LoVo (cell line): ENCODE data around the gene OSBPL10.

ENCODE experiments used
- DNase-seq: peaks from one replicate; pipeline ENCODE4 v3.0.0-alpha.2; 2016; ENCODE audit warnings: low spot score

The OSBPL10 gene

DNA sequence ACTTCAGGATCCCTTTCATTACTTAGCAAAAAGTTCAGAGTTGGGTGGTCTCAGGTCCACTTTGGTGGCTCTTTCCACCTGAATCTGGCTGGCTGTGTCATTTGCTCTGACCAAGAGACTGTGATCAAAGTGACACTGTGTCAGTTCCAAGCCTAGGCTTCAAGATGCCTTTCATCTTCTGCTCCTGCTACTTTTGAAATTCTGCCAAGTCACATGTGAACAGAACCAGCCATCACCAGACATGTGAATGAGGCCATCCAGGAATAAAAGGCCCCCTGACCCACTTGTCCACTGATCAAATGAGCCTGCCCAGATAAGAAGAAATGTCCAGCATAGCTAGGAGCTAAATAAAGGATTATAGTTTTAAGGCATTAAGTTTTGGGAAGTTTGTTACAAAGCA, 132.2 kb downstream of the OSBPL10 start:
- DNase-seq, result no peak

DNA sequence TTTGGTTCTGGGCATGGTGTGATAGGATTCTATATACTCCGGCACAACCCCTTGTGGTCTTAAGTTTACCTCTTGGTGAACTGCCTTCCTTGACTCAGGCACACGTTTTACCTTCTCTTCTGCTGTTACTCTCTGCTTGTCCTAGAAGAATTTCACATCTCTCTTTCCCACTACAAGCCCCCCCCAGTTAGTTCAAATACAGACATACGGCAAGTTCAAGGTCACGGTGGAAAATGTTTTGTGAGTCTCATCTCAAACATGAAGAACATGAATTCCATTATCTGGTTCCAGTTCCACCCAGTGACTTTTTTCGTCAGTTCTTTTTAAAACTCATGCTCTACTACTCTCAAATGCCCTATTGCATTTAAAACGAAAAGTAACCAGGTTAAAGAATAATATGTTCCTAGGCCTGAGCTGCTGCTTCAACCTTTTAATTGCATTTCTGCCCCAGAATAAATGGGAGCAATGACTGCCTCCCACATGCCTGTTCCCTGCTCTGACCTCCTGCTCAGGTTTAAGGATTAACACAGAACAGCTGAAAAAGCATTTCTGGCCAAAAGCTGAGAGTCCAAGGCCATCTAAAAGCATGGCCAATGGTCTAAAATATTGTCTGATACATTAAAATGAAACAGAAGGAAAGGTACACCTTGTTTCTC, 132.8 kb downstream of the OSBPL10 start:
- no peak for DNase-seq

DNA sequence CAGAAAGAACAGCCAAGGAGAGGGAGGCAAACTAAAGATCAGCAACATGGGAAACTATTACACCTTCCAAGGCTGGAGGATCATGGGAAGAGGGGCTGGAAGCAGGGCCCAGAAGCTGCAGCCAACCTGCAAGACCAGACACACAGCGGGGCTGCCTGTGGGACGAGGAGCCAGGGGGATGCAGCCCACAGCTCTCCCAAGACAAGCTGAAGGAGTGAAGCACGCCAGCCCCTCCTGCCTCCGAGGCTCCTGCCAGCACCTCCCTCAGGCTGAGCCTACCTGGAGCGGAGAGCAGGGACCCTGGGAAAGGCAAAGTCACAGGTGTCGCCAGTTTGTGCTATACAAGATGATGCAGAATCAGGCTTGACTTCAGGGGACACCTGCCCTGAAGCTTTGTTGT, 133.3 kb downstream of the OSBPL10 start:
- DNase-seq, result no peak

DNA sequence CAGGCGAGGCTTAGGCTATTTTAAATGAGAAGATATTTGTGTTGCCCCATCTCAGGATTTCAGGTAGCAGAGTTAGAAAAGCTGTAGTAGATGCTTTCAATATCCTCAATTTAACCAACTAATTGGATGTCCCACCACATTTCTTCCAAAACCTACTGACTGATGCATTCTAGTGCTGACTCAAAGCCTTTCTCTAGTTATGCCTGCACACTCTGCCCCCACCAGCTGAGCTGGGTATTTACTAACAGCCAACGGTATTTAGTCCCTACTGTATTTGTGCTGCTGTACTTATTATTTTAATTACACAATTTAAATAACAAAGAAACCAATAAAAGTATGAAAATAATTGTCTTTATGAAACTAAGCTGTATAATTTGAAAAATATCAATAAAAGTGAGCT, 139.5 kb downstream of the OSBPL10 start:
- DNase-seq, result no peak

DNA sequence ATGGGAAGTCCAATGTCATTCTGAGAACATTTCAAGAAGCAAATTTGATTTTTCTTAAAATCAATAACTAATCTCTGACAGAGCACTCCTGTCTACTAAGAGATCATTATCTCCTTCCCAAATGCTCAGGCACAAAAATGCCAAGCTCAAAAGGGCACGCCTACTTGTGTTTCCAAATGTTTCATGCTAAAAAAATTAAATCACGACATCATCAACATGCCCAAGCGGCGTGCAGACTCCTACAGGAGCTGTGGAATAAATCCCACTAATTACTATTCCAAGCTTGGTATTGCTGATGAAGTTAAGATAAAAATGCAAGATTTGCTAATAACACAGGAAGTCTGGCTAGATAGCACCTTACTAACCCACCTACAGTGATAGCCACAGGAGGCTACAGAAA, 140.8 kb downstream of the OSBPL10 start:
- no peak for DNase-seq

DNA sequence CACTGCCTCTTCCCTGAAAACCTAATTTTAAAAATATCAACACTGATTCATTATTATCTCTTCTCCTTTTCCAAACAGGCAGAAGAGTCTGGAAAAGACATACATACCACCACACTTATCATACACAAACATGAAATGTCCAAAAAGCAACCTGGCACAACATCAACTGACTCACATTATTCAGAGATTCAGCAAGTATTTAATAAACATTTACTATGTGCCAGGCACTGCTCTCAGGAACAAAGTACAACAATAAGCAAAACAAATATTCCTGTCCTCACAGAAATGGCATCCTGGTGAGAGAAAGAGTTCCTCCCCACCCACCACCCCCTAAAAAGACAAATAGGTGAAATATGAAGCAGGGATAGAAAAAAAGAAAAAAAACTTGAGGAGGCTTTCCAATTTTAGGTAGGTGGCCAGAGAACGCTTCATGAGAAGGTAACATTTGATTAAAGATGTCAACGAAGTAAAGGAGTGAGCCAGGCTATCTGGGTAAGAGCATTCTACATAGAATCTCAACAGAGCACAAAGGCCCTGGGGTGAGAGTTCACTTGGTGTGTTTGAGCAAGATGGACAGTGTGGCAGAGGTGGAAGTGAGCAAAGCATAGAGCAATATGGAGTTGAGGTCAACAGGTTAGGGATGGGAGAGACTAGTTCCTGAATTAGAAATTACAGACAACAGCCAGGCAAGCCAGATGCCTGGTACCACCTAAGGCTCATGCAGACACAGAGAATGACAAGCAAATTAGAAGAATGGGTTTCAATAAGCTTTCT, 141.7 kb downstream of the OSBPL10 start:
- DNase-seq, result no peak

DNA sequence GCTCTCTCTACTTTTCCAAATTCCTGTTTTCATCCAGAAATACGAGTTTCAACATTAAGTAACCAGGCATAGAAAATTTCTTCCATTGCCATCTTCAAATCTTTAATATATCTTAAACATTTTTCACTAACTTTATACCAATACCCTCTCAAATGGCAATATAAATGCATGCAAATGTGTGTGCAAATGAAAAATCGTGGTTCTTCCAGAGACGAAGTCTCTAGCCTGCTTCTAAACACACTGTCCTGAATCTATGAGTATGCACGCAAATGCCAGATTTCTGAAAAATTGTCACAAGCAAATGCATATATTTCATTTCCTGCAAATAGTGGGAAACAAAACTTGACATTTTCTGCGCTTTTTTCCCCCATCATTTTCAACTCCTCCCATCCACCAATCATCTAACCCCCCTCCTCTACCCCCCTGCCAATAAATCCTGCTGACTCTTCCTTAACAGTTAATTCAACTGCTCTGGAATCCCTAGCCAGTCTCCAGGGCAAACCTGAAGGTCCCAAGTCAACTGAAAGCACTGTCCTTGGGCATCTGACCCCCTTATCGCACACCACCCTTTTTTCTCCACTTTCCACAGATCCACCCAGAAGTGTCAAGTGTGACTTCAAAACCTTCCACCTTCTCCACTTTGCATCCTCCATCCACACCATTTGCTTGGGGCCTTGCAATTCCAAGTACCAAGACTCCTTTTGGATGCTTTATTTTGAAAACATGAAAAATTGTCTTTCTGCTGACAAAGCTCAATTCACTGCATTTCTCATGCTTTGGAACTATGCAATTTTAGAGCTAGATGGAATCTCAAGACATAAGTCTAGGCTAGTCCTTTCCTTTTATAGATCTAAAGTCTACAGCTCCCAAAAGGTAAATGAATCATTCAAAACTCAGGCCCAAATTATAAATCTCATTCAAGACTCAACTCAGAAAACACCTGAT, 144.7 kb downstream of the OSBPL10 start:
- no peak for DNase-seq

DNA sequence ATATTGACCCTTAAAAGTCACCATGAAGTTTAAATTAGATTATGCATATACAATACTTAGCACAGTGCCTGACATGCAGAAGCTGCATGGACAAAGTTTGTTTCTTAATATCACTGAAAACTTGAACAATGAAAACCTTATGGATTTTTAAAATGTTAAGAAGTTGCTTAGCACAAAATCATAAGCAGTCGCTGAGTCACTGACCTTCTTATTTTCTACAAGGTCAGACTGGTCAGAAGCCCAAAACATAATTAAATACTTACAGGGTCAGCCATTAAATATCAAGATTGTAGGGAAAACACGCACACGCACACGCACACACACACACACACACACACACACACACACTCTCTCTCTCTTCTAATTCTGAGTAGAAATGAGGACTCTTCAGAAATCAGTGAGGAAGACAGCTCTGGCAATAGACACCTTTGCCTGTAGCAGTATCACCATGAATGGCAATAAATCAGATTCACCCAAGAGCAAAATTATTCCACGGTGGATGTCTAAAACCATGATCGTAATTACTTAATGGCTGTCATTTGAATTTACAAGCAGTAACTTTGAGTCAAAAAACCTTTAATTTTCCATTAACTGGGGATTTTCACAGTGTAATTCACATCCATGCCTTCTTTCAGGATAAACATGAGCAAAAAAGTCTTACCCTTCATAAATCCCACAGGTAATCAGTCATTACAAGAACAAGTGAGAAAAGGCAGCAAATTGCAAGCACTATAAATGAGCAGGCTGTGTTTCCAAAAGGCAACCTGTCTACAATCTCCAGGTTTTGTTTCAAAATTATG, 147.5 kb downstream of the OSBPL10 start:
- DNase-seq, result no peak

DNA sequence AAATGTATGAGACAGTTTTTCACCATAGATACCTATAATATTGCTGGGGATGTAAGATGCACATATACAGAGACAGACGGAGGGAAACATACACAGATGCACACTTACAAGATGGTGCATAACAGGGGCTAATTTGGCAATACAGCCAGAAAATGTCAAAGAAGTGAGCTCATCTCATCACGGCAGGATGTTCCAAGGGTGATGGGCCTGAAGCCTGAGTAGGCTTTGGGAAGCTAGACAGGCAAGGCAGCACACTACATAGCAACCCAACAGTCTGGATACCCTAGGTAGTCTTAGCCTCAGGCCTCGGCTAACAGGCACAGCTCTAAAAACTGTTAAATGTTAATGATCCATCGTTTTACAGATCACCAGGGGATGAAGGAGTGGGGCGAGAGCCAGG, 148.5 kb downstream of the OSBPL10 start:
- no peak for DNase-seq

DNA sequence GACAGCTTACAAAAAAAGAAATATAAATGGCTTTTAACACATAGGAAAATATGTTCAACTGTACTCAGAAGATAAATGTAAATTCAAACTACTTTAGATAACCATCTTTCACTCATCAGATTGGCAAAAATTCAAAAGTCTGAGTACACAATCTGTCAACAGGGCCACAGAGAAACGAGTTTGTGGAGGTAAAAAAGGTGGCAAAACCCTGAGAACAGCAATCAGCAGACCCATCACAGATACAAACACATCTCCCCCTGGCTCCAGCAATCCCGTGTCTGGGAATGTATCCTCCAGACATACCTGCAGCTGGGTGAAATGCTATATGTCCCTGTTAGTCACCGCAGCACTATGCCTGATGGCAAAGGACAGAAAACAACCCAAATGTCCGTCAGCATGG, 149.5 kb downstream of the OSBPL10 start:
- DNase-seq, result no peak

DNA sequence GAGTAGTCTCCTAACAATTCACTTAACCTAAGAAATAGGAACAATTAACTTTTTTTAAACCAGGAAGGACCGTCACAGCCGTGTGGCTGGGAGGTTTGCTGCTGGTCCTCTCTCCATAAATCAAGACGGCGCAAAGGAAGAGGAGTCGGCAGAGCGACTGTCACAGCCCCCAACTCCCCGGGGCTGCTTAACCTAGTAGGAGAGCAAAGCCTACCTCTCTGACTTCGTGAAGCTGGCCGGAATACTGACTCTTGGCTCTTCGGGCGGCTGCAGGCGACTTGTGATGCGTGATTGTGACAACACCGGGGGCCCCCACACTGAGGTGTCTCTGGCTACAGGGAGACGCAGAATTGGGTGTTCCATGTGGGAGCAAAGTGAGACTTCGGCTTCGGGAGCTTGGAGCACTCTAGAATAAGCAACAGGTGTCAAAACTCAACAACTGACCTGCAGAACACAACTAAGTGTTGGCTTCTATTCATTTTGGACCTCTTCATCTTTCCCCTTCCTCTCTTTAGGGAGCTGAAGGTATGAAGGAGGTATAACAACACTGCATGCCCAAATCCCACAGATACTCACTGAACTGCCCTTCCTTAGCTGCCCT, 151.1 kb downstream of the OSBPL10 start:
- DNase-seq, result no peak

DNA sequence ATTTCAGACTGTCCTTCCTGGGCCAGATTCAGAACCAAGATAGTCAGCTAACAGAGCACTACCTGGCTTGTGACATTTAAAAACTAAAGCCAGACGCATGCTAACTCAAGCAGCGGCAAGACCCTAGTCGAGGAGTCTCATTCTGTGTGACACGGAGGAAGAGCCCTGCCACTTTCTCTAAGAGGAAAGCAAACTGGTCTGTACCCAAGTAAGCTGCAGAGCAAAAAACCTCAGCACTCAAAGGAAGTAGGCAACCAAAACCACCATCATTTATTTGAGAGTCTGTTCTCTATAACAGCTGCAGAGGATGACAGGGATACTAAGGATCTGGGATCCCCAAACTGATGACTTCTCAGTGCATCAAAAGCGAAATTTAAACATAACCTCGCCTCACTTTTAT, 152.1 kb downstream of the OSBPL10 start:
- DNase-seq, result no peak

DNA sequence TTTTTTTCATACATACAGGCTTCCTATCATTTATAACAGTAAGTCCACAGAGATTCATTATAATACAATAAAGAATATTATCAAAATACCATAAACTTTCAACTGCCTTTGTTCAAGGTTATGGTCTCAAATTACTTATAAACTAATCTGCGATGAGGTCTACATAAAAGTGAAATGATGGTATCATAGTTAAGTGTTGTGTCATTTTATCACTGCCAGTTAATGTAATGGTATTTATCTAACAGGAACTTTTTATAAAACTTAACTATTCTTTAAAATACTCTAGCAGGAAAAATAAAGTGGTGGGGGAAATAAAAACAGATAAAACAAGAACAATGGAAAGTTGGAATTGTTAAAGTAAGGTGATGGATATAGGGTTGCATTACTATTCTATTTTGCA, 153.1 kb downstream of the OSBPL10 start:
- no peak for DNase-seq

DNA sequence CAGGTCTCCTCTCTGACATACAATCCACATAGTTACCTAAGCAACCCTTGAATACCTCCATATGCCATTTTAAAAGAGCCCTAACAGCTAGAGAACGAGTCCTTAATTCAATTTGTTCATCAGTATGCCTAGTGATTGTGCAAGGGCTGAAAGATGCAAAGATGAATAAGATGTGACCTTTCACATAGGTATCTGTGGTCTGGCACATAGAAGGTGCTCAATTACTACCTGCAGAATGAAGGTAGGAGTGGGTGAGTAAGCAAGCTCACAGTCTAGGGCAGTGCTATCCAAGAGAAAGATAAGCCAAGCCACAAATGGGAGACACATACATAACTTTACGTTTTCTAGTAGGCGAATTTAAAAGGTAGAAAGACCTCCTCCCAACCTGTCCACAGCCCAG, 157.9 kb downstream of the OSBPL10 start:
- no peak for DNase-seq

DNA sequence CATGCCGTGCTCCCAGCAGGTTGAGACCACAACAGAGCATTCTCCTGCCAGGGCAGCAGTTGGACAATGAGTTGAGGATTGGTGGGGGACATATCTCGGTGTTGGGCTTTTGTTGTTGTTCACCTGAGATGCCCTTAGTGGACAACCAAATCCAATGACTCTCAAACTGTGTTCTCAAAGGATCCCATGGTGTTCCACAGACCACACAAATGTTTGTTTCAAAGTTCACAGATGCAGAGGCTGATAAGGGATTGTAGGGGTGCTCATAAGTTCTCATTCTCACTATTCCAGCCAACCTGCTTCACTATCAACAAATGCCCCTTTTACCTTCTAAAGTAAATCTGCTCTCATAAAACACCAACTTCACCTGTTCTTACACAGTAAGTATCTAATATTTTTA, 159.9 kb downstream of the OSBPL10 start:
- no peak for DNase-seq

DNA sequence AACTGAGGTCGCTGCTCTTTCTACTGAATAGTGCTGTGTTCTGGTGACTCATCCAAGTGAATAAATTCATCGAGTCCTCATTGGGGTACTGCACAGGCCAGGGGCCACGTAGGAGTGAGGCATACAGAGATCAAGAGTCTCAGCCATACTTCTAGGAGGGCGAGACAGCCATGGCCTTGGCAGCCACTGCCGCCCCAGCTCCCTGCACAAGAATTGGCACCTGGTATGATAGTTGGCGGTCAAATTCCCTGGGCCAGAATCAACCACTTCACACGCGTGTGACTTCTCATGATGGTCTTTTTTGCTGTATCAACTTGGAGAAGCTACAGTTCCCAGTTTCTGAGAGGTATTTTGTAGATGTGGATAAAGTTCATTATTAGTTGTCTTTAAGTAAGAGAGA, 161.6 kb downstream of the OSBPL10 start:
- no peak for DNase-seq

DNA sequence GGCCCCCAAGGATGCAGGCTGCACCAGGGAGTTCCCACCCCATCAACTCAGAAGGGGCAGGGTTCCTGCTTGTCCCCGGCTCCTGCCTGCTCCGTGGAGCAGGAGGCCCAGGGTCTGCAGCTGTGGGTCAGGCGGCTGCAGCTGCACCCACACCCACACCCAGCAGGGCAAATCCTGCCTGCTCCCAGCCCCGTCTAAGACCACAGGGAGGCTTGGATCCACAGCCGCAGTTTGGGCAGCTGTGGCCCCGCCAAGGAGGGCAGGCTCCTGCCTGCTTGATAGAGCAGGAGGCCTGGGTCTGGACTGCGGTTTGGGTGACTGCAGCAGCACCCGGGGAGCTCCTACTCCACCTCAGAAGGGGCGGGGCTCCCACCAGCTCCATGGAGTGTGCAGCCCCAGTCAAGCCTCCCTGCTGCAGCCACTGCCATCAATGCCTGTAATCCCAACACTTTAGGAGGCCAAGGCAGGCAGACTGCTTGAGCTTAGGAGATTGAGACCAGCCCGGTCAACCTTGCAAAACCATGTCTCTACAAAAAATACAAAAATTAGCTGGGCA, 163.6 kb downstream of the OSBPL10 start:
- DNase-seq, result no peak

DNA sequence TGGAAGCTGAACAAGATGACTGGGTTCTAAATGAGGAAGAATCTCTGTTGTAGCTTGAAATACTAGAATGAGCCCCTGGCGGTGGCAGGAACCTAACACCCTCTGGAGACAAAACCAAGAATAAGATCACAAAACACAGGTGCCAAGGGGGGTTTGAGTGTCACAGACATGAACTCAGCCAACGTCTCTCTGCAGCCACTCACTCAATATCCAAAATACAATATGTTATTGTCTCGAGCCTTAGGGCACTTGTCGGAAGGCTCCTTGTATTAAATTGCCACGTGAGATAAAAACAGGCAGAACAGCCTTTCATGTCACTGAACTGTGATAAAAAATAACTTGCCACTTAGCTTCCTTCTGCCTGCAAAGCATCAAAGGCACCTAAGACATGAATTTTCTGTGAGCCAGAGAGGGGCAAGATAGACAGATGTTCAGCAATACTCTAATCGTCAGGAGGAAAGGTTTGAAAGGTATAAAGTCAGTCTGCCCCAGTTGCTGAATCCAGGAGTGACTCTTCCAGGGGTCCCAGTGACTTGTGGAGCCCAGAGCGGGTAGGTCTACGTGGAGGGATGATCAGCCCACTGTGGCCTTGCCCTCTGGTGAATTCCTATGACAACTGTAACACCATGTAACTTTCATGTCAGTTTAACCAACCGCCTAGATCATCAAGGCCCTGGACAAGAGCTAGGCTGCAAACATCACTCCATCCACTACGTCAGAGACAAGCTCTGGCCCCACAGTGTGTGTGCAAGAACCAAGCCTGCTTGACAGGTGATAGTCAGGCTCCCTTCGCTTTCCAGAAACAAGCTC, 165.2 kb downstream of the OSBPL10 start:
- DNase-seq, result no peak

DNA sequence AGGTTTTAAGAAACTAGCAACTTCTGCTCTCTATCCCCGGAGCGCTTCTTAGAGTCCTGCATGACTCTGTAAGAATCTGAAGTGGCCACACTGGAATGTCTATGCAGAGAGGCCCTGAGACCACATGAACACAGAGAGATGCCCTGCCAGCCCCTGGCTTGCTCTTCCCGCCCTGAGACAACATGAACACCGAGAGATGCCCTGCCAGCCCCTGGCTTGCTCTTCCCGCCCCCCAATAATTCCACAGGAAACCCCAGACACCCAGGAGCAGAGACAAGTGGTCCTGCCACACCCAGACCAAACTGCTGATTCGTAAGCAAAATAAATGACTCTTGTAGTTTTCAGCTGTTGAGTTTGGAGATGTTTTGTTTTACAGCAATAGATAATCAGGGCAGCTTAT, 166.1 kb downstream of the OSBPL10 start:
- no peak for DNase-seq

DNA sequence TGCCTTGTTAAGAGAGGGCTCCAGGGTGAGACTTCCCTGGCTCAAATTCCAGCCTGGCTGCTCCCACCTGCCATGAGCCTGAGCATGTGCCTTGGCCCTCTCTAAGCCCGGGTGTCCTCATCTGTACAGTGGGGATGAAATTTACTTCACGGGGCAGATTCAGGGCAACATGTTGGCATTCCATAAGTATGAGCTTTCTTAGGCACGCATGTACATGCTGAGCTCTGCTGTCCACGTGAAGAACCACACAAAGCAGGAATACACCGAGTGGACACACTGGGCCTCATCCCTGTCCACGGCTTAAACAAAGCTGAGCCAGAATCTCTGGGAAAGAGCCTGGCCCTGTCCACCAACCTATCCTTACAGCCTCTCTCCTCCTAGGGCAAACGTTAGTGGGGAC, 167.4 kb downstream of the OSBPL10 start:
- DNase-seq, result no peak
